Measurements from ENCODE around the gene KLF6. TPM values are rescaled to one million over a fixed set of nuclear protein-coding genes. Genes with fewer than 3 reads are reported as not detected.

KLF6 gene
- total RNA-seq, 1 experiment from 2014 or later, result 27.9 TPM

DNA sequence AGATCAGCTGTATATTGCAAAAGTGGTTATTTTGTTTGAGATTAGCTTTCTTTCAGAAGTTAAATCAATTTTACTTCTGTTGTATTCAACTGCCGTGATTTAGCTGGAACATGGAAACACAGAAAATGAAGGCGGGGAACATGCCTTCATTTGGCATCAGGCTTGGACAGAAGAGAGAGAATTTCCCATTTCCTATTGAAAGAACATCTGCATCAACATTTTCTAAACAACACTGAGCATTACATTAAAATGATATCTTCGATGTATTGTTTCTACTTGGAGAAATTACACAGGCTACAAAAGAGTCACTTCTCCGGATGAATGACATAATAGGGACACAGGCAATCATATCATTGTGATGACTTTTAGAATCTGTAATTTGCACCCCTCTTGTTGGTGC lies 46.6 kb upstream of the KLF6 start:
- TF ChIP-seq, protein P1, sequence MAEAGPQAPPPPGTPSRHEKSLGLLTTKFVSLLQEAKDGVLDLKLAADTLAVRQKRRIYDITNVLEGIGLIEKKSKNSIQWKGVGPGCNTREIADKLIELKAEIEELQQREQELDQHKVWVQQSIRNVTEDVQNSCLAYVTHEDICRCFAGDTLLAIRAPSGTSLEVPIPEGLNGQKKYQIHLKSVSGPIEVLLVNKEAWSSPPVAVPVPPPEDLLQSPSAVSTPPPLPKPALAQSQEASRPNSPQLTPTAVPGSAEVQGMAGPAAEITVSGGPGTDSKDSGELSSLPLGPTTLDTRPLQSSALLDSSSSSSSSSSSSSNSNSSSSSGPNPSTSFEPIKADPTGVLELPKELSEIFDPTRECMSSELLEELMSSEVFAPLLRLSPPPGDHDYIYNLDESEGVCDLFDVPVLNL (CRISPR knock-in tag; IDR thresholded peaks at IDR 0.05; ENCODE audit: borderline replicate concordance, low read depth), result no peak
- TF ChIP-seq, protein P2, sequence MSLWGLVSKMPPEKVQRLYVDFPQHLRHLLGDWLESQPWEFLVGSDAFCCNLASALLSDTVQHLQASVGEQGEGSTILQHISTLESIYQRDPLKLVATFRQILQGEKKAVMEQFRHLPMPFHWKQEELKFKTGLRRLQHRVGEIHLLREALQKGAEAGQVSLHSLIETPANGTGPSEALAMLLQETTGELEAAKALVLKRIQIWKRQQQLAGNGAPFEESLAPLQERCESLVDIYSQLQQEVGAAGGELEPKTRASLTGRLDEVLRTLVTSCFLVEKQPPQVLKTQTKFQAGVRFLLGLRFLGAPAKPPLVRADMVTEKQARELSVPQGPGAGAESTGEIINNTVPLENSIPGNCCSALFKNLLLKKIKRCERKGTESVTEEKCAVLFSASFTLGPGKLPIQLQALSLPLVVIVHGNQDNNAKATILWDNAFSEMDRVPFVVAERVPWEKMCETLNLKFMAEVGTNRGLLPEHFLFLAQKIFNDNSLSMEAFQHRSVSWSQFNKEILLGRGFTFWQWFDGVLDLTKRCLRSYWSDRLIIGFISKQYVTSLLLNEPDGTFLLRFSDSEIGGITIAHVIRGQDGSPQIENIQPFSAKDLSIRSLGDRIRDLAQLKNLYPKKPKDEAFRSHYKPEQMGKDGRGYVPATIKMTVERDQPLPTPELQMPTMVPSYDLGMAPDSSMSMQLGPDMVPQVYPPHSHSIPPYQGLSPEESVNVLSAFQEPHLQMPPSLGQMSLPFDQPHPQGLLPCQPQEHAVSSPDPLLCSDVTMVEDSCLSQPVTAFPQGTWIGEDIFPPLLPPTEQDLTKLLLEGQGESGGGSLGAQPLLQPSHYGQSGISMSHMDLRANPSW (CRISPR knock-in tag; conservative IDR thresholded peaks at IDR 0.05; ENCODE audit: low read depth), result no peak
- no peak for TF ChIP-seq GTF2I (CRISPR knock-in tag; conservative IDR thresholded peaks at IDR 0.05)
- no peak for TF ChIP-seq FOXK1 (CRISPR knock-in tag; IDR thresholded peaks at IDR 0.05)
- TF ChIP-seq NFE2L1 (CRISPR knock-in tag; IDR thresholded peaks at IDR 0.05), result no peak
- no peak for TF ChIP-seq SOX15 (CRISPR knock-in tag; IDR thresholded peaks at IDR 0.05)
- TF ChIP-seq, protein P3, sequence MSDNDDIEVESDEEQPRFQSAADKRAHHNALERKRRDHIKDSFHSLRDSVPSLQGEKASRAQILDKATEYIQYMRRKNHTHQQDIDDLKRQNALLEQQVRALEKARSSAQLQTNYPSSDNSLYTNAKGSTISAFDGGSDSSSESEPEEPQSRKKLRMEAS (CRISPR knock-in tag; IDR thresholded peaks at IDR 0.05), result no peak
- TF ChIP-seq, protein P4, sequence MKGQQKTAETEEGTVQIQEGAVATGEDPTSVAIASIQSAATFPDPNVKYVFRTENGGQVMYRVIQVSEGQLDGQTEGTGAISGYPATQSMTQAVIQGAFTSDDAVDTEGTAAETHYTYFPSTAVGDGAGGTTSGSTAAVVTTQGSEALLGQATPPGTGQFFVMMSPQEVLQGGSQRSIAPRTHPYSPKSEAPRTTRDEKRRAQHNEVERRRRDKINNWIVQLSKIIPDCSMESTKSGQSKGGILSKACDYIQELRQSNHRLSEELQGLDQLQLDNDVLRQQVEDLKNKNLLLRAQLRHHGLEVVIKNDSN (CRISPR knock-in tag; IDR thresholded peaks at IDR 0.05), result no peak
- TF ChIP-seq ZNF423 (CRISPR knock-in tag; IDR thresholded peaks at IDR 0.05), result no peak
- TF ChIP-seq ZNF317 (CRISPR knock-in tag; IDR thresholded peaks at IDR 0.05; ENCODE audit: borderline replicate concordance, low read depth), result no peak
- TF ChIP-seq TCF7 (CRISPR knock-in tag; IDR thresholded peaks at IDR 0.05; ENCODE audit: low read depth), result no peak
- TF ChIP-seq, protein P5, sequence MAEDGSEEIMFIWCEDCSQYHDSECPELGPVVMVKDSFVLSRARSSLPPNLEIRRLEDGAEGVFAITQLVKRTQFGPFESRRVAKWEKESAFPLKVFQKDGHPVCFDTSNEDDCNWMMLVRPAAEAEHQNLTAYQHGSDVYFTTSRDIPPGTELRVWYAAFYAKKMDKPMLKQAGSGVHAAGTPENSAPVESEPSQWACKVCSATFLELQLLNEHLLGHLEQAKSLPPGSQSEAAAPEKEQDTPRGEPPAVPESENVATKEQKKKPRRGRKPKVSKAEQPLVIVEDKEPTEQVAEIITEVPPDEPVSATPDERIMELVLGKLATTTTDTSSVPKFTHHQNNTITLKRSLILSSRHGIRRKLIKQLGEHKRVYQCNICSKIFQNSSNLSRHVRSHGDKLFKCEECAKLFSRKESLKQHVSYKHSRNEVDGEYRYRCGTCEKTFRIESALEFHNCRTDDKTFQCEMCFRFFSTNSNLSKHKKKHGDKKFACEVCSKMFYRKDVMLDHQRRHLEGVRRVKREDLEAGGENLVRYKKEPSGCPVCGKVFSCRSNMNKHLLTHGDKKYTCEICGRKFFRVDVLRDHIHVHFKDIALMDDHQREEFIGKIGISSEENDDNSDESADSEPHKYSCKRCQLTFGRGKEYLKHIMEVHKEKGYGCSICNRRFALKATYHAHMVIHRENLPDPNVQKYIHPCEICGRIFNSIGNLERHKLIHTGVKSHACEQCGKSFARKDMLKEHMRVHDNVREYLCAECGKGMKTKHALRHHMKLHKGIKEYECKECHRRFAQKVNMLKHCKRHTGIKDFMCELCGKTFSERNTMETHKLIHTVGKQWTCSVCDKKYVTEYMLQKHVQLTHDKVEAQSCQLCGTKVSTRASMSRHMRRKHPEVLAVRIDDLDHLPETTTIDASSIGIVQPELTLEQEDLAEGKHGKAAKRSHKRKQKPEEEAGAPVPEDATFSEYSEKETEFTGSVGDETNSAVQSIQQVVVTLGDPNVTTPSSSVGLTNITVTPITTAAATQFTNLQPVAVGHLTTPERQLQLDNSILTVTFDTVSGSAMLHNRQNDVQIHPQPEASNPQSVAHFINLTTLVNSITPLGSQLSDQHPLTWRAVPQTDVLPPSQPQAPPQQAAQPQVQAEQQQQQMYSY (CRISPR knock-in tag; IDR thresholded peaks at IDR 0.05), result no peak
- ChIA-PET POLR2A (interaction anchor here (1.0 kb wide), 1 partner anchor 46 kb away, joined by 3 read pairs; the partner anchor contains the start of gene KLF6), CTCF (no interaction called here)

DNA sequence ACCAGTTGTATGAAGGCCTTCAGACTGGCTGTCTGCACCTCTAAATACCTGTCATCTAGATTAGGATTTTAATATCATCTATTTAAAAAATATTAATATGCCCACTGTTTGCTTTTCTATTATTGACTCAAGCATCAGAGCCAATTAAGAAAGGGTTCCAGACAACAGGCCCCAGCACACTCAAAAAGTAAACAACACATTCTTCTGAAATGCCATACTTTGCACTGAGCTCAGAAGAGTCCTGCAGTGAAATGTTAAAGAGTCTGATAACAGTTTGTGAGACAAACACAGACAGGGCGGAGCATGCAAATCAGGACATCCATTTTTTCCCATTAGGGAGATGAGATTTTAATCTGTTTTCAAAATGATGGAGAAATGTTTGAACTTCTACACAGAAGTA lies 45.9 kb upstream of the KLF6 start:
- ATAC-seq, result no peak
- ChIA-PET POLR2A (interaction anchor here (2.6 kb wide), 1 partner anchor 46 kb away, joined by 13 read pairs; the partner anchor contains the start of gene KLF6), CTCF (no interaction called here)
- Mint-ChIP-seq H3K4me3 (no peak overlapping the region), H3K4me1 (peaks cover 45% of the 10 kb centered on the region), H3K27ac (no peak overlapping the region), H3K27me3 (ENCODE audit: low read depth) (no peaks in the 10 kb centered on the region), H3K36me3 (no peaks in the 10 kb centered on the region), H3K9me3 (no peaks in the 10 kb centered on the region)
- TF ChIP-seq RELA (CRISPR knock-in tag; IDR thresholded peaks at IDR 0.05; ENCODE audit: borderline replicate concordance) (no peak), GRHL2 (CRISPR knock-in tag; IDR thresholded peaks at IDR 0.05; ENCODE audit: insufficient replicate concordance, severe bottlenecking) (no peak), OVOL2 (CRISPR knock-in tag; IDR thresholded peaks at IDR 0.05; ENCODE audit: borderline replicate concordance) (no peak), PRRX2 (CRISPR knock-in tag; IDR thresholded peaks at IDR 0.05) (no peak)
- TF ChIP-seq, protein P6, sequence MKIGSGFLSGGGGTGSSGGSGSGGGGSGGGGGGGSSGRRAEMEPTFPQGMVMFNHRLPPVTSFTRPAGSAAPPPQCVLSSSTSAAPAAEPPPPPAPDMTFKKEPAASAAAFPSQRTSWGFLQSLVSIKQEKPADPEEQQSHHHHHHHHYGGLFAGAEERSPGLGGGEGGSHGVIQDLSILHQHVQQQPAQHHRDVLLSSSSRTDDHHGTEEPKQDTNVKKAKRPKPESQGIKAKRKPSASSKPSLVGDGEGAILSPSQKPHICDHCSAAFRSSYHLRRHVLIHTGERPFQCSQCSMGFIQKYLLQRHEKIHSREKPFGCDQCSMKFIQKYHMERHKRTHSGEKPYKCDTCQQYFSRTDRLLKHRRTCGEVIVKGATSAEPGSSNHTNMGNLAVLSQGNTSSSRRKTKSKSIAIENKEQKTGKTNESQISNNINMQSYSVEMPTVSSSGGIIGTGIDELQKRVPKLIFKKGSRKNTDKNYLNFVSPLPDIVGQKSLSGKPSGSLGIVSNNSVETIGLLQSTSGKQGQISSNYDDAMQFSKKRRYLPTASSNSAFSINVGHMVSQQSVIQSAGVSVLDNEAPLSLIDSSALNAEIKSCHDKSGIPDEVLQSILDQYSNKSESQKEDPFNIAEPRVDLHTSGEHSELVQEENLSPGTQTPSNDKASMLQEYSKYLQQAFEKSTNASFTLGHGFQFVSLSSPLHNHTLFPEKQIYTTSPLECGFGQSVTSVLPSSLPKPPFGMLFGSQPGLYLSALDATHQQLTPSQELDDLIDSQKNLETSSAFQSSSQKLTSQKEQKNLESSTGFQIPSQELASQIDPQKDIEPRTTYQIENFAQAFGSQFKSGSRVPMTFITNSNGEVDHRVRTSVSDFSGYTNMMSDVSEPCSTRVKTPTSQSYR (CRISPR knock-in tag; IDR thresholded peaks at IDR 0.05), result no peak
- TF ChIP-seq, protein P7, sequence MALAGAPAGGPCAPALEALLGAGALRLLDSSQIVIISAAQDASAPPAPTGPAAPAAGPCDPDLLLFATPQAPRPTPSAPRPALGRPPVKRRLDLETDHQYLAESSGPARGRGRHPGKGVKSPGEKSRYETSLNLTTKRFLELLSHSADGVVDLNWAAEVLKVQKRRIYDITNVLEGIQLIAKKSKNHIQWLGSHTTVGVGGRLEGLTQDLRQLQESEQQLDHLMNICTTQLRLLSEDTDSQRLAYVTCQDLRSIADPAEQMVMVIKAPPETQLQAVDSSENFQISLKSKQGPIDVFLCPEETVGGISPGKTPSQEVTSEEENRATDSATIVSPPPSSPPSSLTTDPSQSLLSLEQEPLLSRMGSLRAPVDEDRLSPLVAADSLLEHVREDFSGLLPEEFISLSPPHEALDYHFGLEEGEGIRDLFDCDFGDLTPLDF (CRISPR knock-in tag; IDR thresholded peaks at IDR 0.05), result no peak
- TF ChIP-seq, protein P4 (CRISPR knock-in tag; IDR thresholded peaks at IDR 0.05), result no peak
- TF ChIP-seq, protein P8, sequence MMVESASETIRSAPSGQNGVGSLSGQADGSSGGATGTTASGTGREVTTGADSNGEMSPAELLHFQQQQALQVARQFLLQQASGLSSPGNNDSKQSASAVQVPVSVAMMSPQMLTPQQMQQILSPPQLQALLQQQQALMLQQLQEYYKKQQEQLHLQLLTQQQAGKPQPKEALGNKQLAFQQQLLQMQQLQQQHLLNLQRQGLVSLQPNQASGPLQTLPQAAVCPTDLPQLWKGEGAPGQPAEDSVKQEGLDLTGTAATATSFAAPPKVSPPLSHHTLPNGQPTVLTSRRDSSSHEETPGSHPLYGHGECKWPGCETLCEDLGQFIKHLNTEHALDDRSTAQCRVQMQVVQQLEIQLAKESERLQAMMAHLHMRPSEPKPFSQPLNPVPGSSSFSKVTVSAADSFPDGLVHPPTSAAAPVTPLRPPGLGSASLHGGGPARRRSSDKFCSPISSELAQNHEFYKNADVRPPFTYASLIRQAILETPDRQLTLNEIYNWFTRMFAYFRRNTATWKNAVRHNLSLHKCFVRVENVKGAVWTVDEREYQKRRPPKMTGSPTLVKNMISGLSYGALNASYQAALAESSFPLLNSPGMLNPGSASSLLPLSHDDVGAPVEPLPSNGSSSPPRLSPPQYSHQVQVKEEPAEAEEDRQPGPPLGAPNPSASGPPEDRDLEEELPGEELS (CRISPR knock-in tag; IDR thresholded peaks at IDR 0.05), result no peak
- no peak for DNase-seq (ENCODE audit: low spot score)

More for the DNA sequence above, 46.6 kb upstream of the KLF6 start:
- no peak for ATAC-seq
- no peak for DNase-seq (ENCODE audit: low spot score)
- Mint-ChIP-seq H3K4me3 (no peak overlapping the region), H3K36me3 (no peaks in the 10 kb centered on the region), H3K27me3 (ENCODE audit: low read depth) (no peaks in the 10 kb centered on the region), H3K4me1 (peaks cover 45% of the 10 kb centered on the region), H3K9me3 (no peaks in the 10 kb centered on the region), H3K27ac (no peak overlapping the region)
